Stimulated activated CD4-positive, alpha-beta T cell treated with anti-CD3 and anti-CD28 coated beads, Interleukin-15, amount 100 ng/mL, for 1 hour (primary cell): Measurements from ENCODE around the gene KIAA1549.
A peak's percentile ranks its signal among the peaks of the same experiment; 100 is the strongest.

ENCODE experiments used
- DNase-seq, 2 donors: peaks; one replicate each; pipeline ENCODE4 v3.0.0-alpha.2; 2020; ENCODE audit warnings: low read depth in 1 of 2, low spot score in 1 of 2

The KIAA1549 gene

DNA sequence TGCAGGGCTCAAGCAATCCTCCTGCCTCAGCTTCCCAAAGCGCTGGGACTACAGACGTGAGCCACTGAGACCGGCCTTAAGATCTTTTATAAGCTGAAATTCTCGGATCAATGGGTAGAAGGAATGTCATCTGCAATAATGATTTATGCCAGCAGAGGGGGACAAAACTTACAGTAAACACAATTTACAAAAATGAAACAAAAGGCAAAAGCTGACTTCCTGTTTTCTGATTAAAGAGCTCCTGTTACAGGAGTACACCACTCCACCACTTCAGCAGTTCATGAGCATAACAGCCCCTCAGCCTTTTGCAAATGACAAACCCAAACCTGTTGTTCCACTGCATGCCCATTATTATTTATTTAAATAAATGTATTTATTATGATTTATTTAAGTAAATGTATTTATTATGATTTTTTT is 94.7 kb downstream of the KIAA1549 start:
- DNase-seq: no peak

DNA sequence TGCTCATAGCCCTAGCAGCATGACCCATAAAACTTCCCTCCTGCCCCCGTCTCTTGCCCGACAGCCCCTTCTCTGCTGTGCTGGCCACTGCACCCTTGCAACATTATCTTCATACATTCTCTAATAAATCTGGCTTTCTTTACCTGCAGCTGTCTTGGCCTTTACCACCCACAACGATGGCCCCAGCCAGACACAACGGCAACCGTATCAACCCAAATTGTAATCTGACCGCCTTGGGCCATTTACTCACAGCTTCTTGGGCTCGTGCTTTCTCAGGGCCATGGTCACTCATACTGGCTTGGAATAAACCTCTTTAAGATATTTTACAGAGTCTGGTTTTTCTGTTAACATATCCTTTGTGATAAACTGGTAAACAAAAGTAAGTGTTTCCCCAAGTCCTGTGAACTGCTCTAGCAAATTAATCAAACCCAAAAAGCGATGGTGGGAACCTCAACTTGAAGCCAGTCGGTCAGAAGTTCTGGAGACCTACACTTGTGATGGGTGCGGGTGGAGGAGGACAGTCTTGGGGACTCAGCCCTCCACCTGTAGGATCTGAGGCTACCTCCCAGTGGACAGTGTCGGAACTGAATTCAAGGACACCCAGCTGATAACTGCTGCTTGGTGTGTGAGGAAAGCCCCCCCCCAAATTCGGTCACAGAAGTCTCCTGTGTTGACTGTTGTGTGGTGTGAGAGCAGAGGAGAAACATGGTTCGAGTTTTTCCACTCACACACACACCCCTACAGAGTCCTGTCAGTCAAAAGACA is 95.6 kb downstream of the KIAA1549 start:
- no peak for DNase-seq

DNA sequence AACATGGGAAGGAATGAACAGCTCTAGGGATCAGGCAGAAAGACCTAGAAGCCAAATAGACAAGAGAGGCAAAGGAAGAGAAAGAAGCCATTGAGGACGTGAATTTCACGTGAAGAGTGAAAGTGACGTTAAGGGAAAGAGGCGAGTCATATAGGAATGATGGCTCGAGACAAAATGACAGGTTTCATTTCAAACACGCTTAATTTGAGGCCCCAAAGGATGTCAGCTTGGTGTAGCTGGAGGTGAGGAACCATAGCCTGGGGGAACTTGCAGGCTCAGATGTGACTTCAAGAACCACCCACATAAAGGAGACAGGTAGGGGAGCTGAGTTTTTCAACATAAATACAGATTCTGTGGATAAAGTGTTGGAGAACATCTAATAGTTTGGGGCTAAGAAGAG is 98.9 kb downstream of the KIAA1549 start:
- DNase-seq: no peak

DNA sequence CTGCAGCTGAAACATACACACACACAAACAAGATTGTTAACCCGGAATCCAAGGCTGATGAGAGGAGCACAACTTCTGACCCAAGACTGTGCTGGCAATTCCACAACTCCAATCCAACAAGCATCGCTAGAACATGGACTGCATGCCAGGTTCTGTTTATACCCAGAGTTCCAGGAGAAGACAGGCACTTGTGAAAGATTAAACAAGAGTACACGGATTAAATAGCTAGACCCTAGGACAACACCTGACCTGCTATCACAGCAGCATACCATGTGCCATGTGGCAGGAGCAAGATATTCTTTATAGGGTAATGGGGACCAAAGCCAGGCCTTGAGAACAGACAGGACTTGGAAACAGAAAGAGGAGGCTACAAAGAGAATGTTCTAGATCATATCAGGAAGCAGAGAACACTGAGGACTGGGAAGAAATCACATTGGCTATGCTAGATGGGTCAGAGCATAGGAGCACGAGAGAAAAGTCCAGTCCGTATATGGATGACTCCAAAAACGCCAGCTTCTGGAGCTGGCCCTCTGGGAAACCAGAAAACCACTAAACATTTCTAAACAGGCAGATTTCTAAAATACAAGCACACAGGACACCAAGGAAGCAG is 99.5 kb downstream of the KIAA1549 start:
- no peak for DNase-seq

DNA sequence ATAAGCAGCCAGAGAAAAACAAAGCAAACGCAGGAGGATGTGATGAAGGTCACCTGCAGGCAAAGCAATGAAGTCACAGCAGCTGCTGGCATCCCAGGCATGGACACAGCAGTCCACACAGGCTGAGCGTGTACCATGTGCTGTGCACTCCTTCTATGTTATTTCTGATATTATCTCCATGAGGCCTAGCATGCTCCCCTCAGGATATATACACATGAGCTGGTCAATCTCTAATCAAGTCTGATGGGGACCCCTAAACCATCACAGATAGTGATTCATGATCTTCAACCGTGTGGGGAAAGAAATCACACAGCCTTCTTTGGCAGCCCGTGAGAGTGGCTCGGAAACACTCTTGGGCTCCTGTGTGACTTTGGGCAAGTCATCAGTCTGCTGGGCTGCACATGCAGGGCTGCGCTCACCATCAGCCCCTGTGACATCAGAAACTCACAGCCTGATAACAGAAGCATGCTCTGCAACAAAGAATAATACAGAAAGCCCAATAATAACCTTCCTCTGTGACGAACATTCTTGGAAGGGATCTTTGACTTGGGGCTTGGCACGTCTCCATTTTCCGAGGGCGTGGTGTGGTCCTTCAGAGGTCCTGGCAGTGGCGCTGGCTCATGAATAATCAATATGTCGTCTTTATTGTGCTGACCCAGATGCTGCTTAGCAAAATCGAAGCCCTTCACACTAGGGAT is 100.2 kb downstream of the KIAA1549 start:
- no peak for DNase-seq

DNA sequence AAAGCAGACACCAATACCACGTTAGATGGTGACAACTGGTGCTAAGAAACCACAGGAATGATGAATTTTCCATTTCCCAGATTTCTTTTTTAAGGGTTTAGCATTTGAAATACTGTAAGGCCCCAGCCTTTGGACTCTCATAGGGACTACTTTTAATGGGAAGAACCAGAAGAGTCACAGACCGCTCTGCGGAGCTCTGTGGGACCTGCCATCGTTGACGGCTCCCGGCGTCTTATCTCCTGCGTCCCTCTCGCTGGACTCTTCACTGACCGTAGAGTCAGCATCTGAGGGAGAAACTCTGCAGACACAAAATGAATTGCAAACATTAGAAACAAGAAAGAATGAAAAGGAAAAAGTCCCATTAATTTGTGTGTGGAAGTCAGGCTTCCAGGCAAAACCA is 101.8 kb downstream of the KIAA1549 start:
- DNase-seq: no peak

DNA sequence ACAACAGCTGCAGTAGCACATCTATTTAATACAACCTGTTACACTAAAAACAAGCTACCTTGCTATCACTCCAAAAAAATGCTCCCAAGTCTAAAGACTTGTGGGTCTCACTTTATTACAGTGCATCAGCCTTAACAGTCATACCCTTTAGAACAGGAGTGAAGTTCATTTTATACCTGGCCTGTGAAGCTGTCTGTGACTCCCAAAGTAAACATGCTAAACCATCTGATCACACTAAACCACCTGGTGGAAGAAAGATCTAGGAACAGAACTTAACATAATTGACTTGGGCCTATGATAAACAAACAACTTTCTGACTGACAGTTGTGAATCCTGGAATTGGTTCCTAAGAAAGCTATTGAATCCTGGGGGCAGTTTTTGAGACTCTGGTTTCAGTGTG is 102.3 kb downstream of the KIAA1549 start:
- no peak for DNase-seq

DNA sequence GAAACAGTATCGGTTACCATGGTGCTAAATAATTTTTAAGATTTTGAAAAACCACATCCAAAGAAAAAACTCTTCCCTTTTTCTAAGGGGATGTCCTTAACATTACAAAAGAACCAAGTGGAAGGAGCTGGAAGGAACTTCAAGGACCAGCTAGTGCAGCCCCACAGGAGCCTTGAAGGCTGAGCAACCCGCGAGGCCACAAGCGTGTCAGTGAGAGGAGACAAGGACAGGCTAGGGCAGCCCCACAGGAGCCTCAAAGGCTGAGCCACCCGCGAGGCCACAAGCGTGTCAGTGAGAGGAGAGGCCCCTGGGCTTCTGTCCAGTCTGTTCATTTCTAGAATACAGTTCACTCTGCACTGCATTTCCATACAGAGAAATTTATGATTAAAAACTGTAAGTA is 103.1 kb downstream of the KIAA1549 start:
- DNase-seq: no peak

DNA sequence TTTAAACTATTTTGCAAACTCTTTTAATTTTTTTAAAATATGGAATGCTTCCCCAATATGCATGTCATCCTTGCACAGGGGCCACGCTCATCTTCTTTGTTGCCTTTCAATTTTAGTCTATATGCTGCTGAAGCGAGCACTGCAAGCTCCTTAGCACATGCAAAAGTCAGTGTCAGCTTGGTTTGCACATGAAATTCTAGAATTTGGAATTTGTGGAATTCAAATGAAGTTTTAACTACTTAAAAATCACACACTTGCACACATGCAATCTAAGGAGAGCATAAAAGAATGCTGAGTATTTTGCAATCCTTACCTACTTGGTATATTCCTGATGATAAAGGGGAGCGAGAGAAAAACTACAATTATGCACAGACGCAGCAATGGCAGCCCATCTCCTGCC is 104.9 kb downstream of the KIAA1549 start:
- DNase-seq: no peak

DNA sequence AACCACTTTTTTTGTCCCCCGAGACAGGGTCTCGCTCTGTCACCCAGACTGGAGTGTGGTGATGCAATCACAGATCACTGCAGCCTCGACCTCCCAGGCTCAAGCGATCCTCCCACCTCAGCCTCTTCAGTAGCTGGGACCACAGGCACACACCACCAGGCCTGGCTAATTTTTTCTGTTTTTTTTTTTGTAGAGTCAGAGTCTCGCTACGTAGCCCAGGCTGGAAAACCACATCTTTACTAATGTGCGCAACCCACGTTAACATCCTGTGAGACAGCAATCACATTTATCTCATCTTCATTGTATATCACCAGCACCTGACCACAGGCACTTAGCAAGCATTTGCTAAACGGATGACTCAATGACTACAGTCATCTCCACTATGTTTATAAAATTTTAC is 105.4 kb downstream of the KIAA1549 start:
- peak; percentile 10 to 15 for DNase-seq

DNA sequence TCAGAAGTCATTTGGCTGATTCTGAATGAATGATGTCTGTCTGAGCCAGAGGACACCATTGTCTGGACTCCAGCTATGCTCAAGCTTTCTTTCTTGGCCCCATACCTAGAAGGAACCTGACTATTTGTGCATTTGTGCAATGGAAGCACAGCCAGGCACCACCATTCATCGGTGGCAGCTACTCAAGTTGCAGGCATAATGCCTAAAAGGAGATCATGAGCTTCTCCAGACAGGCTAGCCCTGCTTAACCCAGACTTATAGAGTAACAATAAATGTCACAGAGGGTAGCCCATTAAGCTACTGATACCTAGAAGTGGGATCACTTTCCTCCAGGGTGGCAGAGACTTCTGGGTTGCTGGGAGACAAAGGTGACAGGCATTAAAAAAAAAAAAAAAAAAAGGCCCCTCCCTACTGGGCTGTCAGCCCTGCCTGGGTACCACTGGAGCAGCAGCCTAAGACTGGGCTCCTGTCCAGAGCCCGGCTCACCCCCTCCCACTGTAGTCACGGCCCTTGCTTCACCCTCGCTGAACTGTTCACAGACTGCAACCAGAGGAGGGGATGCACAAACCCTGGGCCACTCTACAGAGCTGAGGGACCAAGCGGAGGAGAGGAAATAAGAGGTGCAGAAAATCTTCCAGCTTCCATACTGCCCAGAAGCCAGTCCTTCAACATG is 107.8 kb downstream of the KIAA1549 start:
- DNase-seq: no peak

DNA sequence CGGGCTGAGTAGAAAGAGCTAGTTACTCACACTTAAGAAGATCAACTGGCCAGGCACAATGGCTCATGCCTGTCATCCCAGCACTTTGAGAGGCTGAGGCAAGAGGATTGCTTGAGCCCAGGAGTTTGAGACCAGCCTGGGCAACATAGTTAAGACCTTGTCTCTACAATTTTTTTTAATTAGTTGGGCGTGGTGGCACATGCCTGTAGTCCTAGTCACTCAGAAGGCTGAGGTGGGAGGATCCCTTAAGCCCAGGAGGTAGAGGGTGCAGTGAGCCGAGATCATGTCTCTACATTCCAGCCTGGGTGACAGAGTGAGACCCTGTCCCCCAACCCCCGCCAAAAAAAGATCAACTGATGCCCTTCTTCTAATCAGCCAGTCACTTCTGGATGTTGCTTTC is 108.6 kb downstream of the KIAA1549 start:
- no peak for DNase-seq

DNA sequence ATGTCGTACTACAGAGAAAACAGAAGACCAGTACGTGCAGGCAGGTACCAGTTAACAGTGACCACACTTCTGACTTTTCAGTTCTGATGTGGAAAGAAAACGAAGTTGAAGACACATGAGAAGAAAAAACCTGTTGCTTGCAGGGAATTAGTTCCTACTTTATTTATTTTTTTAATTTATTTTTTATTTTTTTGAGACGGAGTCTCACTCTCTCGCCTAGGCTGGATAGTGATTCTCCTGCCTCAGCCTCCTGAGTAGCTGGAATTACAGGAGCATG is 109.4 kb downstream of the KIAA1549 start:
- DNase-seq: no peak

DNA sequence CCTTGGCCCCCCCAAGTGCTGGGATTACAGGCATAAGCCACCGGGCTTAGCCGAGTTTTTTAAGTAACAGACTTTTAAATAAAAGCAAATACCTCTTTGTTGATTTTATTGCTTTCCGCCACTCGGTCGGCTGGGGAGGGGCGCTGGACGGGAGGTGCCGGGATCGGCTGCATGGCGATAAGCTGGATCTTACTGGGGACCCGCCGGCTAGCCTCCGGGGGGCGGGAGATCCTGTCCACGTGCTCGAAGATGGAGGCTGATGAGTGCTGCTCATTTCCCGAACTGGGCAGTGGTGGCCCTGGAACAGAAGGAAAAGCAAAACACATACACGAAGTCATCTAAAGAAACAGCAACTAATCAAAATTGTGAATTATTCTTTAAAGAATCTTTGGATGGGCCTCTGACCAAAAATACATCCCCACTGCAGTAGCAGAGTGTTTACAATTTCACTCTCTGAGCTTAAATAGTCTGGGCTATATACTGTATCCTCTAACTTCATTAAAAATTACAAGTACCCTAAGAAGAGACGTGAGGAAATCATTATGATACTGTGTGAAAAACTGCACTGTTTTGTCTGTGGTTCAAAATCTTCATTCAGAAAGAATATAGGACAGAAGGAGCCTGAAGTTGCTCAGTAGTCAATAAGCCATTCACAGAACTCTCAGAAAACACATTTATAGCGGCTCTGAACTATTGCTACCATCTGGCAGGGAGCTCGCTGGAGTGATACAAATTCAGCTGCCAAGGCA is 110.0 kb downstream of the KIAA1549 start:
- DNase-seq: no peak

DNA sequence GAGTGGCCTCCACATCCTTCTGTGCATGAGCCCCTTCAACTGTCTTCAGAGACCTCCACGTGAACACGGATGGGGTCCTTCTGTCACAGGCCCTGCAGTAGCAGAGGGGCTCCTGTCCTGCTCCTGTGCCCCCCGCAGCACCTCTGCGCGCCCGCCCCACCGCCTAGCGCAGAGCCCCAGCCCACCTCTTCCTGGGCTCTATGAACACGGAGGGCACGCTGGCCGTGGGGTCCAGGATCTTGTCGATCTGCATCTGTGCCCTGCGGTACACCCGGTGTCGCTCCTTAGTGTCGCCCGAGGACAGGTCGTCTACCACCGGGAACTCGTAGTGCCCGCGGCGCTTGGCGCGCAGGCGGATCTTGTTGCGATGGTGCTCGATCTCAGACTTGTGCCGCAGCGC is 111.8 kb downstream of the KIAA1549 start:
- DNase-seq: no peak

DNA sequence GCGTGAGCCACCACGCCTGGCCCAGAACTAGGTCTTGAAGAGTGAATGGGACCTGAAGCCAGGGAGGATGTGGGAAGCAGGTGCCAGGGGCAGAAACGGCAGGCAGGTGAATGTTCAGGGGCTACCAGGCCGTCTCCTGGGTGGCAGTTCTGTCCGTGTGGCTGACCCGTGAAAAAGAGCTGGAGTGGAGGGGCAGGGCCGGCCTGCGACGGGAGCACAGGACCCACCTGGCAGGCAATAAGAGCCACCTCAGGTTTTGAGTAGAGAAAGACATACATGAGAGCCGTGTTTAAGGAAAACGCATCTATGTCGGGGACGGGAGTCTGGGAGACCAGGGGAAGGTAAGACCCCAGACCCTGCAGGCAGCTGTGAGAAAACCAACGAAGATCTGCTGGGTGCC is 112.5 kb downstream of the KIAA1549 start:
- DNase-seq: no peak

DNA sequence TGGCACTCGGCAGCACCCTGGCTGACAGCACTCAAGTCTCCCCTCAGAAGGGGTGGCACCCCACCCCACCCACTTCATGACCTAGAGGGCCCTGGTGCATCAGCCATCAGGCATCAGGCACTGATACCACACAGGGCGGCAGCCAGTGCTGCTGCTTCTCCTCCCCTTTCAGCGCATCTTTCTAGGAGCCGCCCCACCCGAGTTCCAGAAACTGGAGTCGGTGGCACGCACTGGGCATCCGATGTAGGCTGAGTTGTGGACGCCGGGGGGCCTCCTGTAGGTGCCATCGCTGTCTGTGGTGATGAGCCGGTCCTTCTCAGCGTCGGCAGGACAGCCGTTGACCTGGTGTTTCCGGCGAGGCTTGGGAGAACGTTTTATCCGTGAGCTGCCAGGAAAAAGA is 113.4 kb downstream of the KIAA1549 start:
- DNase-seq: no peak

DNA sequence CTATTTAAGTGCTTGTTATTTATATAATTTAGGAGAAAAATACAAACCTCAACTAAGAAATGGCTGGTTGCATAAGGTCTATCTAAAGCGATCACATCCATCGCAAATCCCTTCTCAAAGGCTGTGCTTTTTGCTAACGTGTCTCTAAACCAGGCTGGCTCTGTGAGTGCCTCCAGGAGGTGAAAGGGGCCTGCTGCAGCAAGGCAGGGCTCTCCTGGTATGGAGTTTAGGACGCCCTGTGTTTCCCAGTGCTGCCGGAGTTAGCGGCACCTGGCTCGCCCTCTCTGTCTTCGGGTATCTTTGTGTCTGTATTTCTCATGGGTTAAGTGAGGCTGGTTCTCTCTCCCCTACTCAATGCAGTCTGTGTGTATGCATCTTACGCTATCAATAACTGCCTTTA is 114.8 kb downstream of the KIAA1549 start:
- no peak for DNase-seq

DNA sequence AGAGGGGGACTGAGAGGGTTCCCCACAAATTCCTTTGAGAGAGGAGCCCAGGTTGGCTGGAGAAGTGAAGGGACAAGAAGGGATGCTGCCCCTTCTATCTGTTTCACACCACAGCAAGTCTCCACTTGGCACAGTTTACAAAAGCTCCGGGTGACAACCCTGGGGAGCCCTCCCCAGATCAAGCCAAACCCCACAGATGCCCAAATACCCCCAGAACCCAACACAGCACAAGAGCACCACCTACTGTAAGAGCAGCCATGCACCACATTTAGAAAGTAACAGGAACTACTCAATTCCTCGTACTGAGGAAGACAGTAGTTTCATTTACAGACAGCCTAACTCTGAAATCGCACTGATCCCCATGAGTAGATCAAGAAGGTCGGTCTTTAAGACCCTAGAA is 115.3 kb downstream of the KIAA1549 start:
- no peak for DNase-seq

DNA sequence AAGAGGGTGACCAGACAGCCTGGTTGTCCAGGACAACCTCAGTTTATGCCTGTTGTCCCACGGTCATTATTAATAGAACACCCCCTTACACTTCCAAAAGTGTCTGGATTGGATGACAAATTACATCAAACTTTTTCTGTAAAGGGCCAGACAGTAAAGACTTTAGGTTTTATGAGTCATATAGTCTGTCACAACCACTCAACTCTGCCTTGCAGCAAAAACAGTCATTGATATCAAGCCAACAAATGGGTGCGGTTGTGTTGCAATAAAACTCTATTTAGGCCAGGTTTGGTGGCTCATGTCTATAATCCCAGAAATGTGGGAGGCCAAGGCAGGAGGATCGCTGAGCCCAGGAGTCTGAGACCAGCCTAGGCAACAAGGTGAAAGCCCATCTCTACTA is 116.5 kb downstream of the KIAA1549 start:
- DNase-seq: no peak

DNA sequence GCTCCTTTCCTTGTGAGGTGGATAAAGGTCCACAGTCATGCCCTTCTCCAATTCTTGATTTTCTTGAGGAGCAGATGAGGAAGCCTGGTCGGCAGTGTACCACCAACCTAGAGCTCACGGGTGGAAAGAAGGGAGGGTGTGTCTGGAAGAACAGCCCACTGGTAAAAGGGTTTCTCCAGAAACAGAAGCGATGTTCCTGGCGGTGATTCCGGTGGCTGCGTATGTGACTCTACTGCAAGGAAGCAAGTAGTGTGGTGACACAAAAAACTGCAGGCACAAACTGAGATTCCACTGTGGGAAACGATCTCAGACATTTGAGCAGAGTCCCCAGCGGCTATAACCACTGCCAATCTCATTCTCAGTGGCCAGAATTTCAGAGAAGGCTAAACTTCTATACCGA is 117.3 kb downstream of the KIAA1549 start:
- DNase-seq: no peak
